Activated CD4-positive, alpha-beta T cell treated with anti-CD3 and anti-CD28 coated beads, Interleukin-2, amount 50 U/mL, for 24 hours (primary cell): ENCODE measurements around the gene CSNK2A2.

Experiments
- DNase-seq, 2 donors: peaks; one replicate each; pipeline ENCODE4 v3.0.0-alpha.2; 2020; ENCODE audit warnings: low read depth in 1 of 2, low spot score in 1 of 2

Gene CSNK2A2

DNA sequence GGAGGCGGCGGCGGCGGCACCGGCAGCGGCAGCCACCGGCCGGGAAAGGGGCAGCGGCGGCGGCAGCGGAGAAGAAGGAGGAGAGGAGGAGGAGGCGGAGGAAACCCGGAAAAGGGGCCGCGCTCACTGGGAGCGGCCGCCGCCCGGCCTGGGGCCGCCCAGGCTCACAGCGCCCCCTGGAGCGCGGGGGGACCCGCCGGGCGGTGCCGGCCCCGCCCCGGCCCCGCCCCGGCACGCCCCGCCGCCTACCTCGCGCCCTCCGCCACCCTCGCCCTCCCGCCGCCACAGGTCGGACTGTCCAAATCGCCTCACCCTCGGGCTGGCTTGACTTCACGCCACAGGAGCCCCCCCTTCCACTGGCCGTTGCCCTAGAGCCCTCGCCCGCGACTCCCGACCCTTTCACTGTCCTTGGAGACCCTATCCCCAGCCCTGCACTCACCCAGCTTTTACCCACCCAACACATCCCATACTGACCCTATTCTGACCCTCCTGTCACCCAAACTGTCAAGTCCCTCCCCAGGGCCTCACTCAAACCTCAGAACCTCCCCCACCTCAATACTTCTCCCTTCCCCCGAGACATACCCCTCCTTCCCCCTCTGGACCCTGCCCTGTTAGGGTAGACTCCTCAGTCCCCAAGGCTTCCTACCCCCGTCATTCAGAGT is at the start of gene CSNK2A2:
CSNK2A2 (minus strand) TSS at position 85 of the 662 bp plus-strand sequence. CDS start 370 bp downstream, outside the sequence.
- peak; percentile 47 to 55 for DNase-seq

DNA sequence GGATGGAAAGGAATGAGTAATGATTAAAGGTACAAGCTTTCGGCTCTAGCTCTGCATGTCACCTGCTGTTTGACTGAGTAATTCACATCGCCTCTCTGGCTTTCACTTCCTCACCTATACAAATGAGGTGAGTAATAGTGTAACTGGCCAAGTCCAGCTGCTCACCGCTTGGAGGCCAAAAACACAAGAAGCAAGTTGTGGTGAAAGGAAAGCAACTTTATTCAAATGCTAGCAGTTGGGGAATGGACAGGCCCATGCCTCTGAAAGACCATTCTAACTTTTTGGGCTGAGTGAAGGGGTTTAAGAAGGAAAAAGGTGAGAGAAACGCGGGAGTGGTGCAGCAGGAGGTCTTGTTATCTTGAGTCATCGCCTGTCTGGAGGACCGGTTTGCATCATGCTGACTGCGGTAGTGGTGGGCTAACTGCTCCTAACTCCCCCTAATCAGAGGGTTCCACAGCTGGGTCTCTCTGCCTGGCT is 45.7 kb upstream of the CSNK2A2 start:
- DNase-seq: no peak

DNA sequence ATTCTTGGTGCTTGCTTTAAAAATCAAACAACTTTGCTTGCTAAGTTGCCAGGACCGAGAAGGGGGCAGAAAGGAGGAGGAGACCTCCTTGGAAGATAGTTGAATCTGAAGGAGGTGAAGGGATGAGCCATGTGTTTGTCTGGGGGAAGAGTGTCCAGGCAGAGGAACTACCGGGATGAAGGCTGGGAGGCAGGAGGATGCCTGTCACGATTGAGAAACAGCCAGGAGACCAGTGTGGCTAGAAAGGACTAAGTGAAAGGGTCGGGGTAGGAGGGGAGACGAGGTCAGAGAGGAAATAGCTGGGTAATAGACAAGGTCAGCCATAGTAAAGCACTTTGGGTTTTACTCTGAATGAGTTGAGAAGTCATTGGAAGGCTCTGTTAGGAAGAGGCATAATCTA is 38.9 kb upstream of the CSNK2A2 start:
- no peak for DNase-seq

DNA sequence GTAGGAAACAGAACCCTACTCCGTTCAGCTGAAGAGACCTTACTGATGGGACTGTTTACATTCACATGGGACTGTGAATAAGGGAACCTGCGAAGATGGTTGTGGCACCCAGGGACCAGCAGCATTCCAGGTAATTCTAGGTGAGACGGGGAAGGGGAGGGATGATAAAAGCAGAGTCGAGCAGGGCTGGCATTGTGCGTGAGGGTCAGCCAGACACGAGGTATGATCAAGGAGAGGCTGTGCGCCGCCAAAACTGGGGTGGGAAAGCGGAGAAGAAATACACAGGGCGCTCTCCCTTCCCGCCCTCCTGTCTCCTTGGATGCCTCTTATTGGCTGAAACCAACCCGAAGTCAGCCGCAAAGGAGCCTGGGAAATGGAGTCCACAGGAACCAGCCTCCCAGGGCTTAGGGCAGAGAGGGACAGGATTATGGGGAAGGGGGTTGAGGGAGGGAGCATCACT is 38.4 kb upstream of the CSNK2A2 start:
- DNase-seq: peak; percentile 23 to 53

DNA sequence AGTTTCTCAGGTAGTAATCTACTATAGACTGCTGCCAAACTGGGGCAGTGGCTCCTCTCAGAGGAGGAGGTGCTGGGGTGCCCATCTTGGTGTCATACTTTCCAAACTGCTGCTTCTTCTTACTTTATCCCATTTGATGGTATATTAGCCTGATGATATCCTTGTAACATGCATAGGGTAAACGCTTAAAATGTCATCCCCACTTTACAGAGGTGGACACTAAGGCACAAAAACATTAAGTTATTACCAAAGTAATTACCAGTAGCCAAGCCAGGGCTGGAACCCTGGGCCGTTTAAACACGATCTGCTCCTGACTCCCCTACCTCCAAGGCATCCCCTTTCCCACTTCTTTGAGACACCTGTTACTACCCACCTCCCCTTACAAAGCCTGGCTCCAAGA is 37.8 kb upstream of the CSNK2A2 start:
- DNase-seq: no peak

DNA sequence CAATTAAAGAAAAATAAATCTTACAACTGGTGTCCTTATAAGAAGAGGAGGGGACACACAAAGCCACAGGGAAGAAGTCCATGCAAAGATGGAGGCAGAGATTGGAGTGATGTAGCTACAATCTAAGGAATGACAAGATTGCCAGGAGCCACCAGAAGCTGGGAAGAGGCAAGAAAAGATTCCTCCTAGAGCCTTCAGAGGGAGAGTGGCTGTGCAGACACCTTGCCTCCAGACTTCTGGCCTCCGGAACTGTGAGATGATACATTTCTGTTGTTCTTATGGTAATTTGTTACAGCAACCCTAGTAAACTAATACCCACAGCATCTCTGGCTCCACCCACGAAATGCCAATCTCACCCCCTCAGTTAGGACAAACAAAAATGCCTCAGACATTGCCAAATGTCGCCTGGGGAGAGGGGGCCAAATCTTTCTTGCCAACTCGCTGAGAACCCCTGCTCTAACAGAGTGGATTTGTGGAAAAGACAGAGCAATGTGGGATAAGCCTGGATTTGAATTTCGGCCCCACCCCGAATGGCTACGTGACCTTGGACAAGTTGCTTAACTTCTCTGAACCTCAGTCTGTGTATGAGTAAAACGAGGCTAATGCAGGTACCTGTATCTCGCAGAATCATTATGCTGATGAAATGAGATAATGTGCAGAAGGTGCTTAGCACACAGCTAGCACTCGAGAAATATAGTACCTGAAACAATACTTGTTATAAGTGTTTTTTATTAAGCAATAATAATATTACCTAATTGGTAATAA is 37.1 kb upstream of the CSNK2A2 start:
- DNase-seq: no peak

DNA sequence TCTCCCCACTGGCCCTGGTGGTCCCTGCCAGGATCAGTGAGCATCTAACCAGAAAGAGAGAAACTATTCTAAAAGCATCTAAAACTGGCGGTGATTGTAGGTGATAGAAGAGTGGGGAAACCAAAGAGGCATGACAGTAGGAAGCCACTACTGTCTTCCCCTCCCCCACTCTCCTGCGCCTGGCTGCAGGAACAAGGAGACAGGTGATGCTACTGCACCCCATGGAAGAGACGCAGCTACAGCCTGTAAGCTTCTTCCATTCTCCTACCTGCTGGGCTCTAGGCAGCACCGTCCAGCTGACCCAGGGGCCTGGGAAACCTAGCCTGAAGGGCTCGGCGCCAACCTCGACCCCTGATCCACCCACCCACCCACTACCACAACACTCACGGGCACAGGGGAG is 32.4 kb upstream of the CSNK2A2 start:
- no peak for DNase-seq

DNA sequence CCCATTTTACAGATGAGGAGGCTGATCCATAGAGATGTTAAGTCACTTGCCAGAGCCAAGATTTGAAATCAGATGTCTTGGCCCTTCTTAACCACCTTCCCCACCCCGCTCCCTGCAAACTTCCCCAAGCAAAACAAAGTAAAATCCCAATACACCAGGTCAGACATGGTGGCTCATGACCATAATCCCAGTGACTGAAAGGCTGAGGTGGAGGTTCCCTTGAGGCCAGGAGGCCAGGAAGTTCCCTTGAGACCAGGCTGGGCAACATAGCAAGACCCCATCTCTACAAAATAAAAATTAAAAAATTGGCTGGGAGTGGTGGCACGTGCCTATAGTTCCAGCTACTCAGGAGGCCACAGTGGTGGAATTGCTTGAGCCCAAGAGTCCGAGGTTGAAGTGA is 28.9 kb upstream of the CSNK2A2 start:
- DNase-seq: no peak

DNA sequence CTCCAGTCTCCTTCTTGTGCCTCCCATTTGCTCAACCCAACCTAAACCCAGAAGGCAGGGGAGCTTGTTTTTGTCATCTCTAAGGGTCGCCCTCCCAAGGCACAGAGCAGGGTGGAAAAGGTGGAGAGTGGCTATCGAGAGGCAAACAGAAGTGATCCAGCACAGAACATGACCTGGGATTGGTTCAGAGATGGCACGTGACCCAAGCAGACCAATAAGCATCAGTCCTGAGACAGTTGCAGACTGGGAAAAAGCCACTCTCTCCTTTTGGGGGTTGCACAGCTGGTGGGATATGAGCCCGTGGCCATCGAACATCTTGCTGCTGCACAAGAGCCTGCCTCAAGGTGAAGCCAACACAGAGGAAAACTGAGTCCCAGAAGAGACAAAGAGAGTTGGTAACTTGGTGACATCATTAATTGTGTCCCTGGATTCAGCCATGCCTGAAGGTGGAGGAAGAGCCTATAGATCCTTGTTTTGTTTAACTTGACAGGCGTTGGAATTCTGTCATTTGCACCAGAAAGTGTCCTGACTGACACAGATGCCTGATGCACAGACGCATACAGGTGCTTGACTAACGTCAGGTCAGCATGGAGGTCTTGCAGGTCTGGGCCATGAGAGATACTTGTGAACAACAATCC is 28.2 kb upstream of the CSNK2A2 start:
- no peak for DNase-seq

DNA sequence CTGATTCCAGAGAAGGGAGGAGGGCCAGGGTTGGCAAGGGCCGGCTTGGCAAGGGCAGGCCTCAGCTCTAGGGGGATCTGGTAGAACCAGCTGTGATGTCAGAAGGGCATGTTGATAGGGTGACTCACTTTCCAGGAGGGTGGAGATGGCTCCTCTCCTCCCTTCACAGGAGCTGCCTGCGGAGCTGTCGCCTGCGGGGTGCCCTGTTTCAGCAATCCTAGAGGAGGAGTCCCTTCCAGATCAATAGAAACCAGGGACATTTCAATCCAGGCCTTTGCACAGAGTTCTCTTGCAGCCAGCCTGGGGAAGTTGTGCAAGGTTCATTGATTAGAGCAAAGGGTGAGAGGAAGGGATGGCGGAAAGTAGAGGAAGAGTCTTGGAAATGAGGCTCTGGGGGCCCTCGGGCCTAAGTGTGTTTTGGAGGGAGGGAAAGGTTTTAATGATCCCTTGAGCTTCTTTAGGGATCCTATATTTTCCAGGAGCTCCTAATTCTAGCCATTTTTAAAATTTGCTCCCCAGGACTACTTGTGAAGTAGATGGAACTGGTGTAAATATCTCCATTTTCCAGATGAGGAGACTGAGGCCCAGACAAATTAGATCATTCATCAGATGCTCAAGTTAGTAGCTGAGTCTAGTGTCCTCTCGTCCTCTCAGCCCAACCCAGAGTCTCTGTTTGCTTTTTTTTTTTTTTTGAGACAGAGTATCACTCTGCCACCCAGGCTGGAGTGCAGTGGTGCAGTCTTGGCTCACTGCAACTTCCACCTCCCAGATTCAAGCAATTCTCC is 24.8 kb upstream of the CSNK2A2 start:
- DNase-seq: no peak

DNA sequence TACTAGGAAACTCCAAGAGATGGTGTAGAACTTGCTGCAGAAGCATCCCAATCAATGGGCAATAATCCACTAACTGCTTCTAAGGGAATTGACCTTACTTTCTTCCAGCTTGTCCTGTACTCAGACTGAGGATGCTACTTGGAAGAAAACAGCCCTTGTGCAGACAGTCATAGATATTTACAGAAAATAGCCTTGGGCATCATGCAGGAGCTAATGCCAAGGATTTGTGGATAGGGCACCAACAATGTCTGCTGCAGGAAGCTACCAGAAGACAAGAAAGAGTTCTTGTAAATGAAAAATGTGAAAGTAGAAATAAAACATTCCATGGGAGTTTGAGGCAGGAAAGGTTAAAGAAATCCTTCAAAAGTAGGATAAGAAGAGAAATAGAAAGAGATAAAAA is 21.5 kb upstream of the CSNK2A2 start:
- DNase-seq: no peak

DNA sequence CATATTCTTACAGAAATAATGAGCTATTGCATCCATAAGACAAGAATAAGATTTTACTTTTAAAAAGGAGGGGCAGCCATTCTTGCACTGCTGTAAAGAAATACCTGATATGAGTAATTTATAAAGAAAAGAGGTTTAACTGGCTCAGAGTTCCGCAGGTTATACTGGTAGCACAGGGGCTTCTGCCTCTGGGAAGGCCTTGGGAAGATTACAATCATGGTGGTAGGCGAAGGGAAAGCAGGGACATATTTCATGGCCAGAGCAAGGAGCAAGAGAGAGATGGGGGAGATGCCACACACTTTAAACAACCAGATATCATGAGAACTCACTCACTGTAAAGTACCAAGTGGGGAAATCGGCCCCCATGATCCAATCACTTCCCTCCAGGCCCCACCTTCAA is 20.9 kb upstream of the CSNK2A2 start:
- DNase-seq: no peak

DNA sequence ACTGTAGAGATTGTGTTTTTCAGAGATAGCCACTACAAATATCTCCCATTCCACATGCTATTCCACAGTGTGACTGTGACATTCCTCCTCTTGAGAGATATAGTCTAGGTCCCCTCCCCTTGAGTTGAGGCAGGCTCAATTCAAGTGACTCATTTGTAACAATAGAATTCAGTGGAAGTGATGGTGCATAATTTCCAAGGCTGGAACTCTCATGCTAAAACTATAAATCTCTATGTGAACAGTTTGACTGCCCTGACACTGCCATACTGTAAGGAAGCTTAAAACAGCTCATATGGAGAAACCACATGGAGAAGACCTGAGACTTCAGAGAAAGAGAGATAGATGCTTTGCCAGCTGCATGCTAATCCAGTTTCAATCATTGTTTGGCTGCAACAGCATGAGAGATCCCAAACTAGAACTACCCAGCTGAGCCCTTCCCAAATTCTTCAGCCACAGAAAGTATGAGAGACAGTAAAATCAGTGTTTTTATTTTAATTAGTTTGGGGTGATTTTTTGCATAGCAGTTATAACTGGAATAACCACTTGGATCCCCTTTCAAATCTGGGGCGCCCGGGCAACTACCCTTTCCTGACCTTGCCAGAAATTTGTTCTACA is 19.5 kb upstream of the CSNK2A2 start:
- DNase-seq: no peak

DNA sequence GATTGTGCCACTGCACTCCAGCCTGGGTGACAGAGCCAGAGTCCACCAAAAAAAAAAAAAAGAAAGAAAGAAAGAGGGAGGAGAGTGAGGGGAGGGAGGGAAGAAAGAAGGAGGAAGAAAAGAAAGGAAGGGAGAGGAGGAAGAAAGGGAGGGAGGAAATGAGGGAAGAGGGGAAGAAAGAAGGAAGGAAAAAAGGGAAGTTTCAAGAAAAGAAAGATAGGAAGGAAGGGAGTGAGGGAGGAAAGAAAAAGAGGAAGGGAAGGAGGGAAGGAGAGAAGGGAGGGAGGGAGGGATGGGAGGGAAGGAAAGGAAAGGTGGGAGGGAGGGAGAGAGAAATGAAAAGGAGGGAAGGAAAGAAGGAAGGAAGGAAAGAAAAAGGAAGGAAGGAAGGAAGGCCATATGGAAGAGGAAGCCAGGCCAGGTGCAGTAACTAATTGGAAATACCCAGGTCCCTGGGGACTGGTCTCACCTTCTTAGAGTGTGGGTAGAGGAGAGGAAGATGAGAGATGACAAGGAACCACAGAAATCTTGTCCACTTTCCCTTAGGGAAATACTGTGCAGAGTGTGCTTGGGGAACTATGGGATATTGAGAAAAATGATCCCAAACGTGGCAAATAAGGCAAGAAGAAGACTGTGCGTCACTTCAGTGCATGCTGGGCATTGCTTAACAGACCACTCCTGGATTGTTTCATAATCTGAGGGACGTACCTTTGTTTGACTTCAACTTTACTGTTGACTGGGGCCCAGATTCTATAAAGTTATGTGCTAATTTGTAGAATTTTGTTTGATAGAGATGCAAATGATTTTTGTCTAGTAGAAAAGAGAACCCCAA is 15.1 kb upstream of the CSNK2A2 start:
- no peak for DNase-seq

DNA sequence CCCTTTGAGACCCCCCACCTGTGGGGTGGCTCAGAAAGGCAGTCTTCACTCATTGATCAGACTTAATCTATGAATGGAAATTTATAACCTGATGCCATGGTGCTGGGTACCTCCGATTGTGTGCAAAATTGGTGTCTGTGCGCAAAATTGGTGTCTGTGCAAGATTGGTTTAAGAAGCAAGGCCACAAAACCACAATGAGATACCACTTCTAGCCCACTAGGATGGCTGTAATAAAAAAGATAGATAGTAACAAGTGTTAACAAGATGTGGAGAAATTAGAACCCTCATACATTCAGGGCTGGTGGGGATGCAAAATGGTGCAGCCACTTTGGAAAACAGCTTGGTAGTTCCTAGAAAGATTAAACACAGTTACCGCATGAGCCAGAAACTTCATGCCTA is 13.9 kb upstream of the CSNK2A2 start:
- DNase-seq: no peak

DNA sequence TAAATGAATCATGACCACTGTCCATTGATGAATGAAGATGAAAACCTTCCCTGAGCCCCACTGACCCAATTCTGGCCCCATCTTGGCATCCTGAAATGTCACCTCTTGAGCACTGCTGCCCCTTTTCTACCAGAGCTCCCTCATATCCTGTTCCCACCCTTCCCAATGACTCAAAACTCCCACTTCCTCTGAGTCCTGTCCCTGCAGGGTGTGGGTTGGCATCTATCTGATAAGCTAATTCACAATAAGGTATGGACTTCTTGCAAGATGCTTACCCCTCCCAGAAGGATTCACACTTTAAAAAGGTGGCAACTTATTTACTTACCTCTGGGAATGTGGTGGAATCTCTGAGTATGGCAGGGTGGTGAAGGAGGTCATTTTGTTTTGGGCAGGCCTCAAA is 13.3 kb upstream of the CSNK2A2 start:
- DNase-seq: no peak

DNA sequence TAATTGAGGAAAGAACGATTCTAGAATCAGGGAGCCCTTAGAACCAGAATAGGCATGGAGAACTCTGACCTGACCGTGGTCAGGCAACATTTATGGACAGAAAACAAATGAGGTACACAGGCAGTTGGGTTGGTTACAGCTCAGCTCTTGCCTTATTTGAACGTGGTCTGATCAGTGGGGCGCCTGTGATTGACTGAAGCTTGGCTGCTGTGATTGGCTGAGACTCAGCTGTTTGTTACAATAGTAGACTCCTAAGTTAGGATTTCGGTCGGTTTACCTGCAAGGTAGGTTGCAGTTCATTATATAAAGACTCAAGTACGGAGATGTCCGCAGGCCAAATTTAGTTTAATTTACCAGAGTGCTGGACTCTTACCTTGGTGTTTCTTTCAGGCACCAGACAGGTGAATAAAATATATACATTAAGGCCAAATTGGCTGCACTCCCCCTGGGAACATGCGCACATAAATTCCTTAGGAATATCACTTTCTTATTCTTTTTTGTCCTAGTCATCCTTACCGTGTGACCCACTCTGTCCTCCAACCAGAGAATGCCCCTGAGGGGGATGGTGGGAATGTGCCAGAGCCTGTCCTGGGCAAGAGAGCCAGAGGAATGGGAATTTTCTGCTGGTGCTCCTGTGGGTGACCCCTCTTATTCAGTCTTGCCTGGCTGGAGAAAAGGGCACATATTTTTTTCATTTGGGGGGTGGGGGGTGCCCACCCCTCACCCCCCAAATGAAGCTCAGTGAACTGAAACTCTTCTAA is 7.5 kb upstream of the CSNK2A2 start:
- no peak for DNase-seq

DNA sequence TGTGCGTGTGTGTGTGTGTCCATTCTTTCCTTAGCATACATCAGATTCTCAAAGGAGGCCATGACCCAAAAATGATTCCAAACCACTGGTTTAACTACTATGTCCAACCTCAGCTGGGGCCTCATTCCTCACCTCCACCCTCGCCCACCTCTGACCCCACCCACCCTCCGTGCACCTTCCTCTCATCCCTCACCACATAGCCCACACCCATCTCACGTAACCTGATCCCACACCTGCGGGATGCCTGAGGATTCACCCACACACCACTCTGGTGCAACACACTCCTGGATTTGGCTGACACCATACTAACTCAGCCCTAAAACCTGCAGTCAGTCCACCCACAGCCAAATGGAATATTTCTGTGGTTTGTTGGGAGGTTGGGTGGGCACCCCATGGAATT is 3.3 kb upstream of the CSNK2A2 start:
- no peak for DNase-seq
